Cardiac muscle cell (in vitro differentiated cells and primary cell): Measurements from ENCODE around the gene HIF1AN. TPM values are rescaled to one million over a fixed set of nuclear protein-coding genes. Genes with fewer than 3 reads are reported as not detected.

ENCODE experiments used
- DNase-seq, 2 donors: peaks; one replicate each; pipeline versions ENCODE4 v3.0.0 to v3.0.0-alpha.2; 2010 to 2017; ENCODE audit warnings: low read depth in 1 of 2, low spot score in 1 of 2
- H3K27ac ChIP-seq: fragments of 200-600 bp; sonication (generic); 2 replicates; pipeline ENCODE4 v1.5.1; 2016
- H3K27me3 ChIP-seq: fragments of 200-600 bp; sonication (generic); 2 replicates; pipeline ENCODE4 v1.6.0; 2016; ENCODE audit warnings: control low read depth
- H3K36me3 ChIP-seq: fragments of 200-600 bp; sonication (generic); 2 replicates; pipeline ENCODE4 v1.5.1; 2016; ENCODE audit warnings: control low read depth
- H3K4me1 ChIP-seq: fragments of 200-600 bp; sonication (generic); 2 replicates; pipeline ENCODE4 v1.8.1; 2017; ENCODE audit warnings: low read depth, mild to moderate bottlenecking, mixed run types
- H3K4me3 ChIP-seq: fragments of 200-600 bp; sonication (generic); 2 replicates; pipeline ENCODE4 v1.5.1; 2016; ENCODE audit warnings: mild to moderate bottlenecking
- H3K9me3 ChIP-seq: fragments of 200-600 bp; sonication (generic); 2 replicates; pipeline ENCODE4 v1.5.1; 2017; ENCODE audit warnings: low read depth, mild to moderate bottlenecking, control low read depth
- polyA plus RNA-seq: library from polyadenylated mRNA; unstranded; fragments of >200 nt; fragmentation: Nextera tagmentation; extraction: Ambion mirVana; gene quantifications from 2 replicates; pipeline ENCODE4 v1.2.1, GENCODE V29; 2016
- total RNA-seq: library from RNA; depleted of rRNA; stranded (reverse); fragments of >200 nt; gene quantifications from 2 replicates; pipeline ENCODE4 v1.2.3, GENCODE V29; 2016
- TF ChIP-seq, protein P1 (sequence below): IDR thresholded peaks from 2 replicates; pipeline ENCODE4 v1.5.1; 2012; ENCODE audit warnings: low read depth, mild to moderate bottlenecking, low read length

Gene HIF1AN
- total and polyA plus RNA-seq, 2 experiments from 2014 or later = 20.3 to 40.2 TPM

DNA sequence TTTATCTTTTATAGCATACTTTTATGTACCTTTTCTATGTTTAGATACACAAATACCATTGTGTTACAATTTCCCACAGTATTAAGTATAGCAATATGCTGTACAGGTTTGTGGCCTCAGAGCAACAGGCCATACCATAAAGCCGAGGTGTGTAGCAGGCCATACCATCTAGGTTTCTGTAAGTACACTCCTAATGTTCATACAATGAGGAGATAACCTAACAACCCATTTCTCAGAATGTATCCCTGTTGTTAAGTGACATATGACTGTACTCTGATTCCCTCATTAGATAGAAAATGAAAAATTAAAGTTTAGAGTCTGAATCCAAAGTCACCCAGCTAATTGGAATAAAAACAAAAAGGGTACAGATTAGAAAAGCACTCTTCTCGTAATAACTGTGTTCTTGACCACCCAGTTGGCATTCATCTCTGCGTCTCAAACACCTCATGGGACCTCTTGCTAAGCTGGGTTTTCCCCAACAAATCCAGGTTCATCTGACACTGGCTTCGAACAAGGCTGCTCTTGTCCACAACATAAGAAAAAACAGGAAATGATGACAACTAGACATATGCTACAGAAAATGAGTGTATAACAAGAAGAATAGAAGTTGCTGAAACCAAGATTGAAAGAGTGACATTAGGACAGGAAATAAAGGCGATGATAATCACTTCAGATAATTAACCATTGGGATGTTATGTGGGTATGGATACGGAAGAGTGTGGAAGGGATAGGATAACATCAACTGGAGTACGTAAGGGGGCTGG, 7.4 kb upstream of the HIF1AN start:
- peak in 1 of 2 donors; percentile 15 for DNase-seq
- TF ChIP-seq, protein P1, sequence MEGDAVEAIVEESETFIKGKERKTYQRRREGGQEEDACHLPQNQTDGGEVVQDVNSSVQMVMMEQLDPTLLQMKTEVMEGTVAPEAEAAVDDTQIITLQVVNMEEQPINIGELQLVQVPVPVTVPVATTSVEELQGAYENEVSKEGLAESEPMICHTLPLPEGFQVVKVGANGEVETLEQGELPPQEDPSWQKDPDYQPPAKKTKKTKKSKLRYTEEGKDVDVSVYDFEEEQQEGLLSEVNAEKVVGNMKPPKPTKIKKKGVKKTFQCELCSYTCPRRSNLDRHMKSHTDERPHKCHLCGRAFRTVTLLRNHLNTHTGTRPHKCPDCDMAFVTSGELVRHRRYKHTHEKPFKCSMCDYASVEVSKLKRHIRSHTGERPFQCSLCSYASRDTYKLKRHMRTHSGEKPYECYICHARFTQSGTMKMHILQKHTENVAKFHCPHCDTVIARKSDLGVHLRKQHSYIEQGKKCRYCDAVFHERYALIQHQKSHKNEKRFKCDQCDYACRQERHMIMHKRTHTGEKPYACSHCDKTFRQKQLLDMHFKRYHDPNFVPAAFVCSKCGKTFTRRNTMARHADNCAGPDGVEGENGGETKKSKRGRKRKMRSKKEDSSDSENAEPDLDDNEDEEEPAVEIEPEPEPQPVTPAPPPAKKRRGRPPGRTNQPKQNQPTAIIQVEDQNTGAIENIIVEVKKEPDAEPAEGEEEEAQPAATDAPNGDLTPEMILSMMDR = no peak
- Histone ChIP-seq H3K4me3 (peak overlapping the region; percentile 98), H3K9me3 (no peaks in the 10 kb centered on the region), H3K36me3 (peaks cover 27% of the 10 kb centered on the region), H3K27me3 (no peaks in the 10 kb centered on the region), H3K4me1 (peaks cover 7% of the 10 kb centered on the region), H3K27ac (no peak overlapping the region)

DNA sequence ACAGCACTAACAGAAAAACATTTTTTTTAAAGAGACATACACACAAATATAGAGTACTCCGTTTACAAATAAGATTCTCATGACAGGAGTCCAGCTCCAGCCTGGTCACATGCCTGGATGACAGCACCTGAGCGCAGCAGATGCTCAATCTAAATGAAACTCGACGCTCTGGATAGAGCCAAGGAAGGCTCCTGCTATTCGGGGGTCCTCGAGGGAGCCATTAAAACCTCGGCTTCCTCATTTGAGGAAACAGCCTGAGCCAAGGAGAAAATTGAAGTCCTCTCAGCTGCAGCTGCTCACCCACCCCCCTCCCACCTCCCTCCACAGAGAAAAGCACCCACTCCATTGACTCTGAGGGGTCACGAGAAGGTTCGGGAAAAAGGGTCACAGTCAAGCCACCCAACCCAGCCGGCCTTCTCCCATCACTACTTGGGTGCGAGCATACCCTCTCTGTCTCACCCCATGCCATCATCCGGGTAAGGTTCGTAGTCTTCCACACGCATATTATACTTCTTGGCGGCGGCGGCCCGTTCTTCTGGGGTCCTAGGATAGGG, 6.7 kb upstream of the HIF1AN start:
- Histone ChIP-seq H3K4me3 (peak overlapping the region; percentile 98), H3K36me3 (peaks cover 25% of the 10 kb centered on the region), H3K27ac (peak overlapping the region; percentile 17), H3K4me1 (peaks cover 7% of the 10 kb centered on the region), H3K27me3 (no peaks in the 10 kb centered on the region), H3K9me3 (no peaks in the 10 kb centered on the region)
- TF ChIP-seq, protein P1 = no peak
- DNase-seq = no peak

DNA sequence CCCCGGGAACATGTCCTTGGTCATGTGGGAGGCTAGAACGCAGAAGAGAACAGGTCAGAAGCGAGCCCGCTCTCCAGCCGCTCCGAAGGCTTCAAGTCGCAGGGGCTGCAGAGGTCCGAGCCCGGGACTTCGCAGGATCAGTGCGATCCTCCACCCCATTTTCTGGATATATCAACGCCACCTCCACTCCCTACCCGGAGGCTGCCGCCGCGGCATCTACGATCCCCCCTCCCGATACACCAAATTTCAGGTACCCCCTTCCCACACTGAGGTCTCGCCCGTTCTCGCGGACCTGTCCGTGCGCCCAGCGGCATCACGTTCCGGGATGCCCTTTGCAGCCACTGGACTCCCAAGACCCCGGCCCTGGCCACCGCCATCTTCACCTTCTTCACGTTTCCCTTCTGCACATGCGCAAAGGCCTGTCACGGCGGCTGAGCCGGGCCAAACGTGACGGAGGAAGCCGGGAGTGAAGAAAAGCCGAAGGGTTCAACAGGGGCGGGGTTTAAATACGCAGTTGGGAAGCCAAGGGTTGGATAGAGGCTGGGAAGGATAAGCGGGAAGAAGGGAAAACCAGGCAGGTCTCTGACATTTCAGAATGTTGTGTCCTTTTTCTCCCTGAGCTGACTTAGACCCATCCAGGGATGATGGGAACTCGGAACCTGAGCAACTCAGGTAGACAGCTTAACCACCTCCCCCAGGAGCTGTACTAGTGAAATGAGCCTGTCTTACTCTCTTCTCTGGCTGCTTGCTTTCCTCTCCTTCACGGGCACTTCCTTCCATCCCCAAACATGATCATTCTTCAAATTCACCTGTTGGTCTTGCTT, 6.1 kb upstream of the HIF1AN start, which contains the start of gene NDUFB8:
NDUFB8 (minus strand) TSS at position 397 of the 824 bp plus-strand sequence; CDS start at position 377, 20 bp downstream.
- peaks cover 7% of the 10 kb centered on the region for H3K4me1 ChIP-seq
- TF ChIP-seq, protein P1 = no peak
- H3K36me3 ChIP-seq = peaks cover 19% of the 10 kb centered on the region
- peak; percentile 89 to 90 for DNase-seq
- no peaks in the 10 kb centered on the region for H3K9me3 ChIP-seq
- peak within 1 kb of the TSS; percentile 98 for H3K4me3 ChIP-seq
- peak within 1 kb of the TSS; percentile 17 for H3K27ac ChIP-seq
- H3K27me3 ChIP-seq = no peaks in the 10 kb centered on the region

DNA sequence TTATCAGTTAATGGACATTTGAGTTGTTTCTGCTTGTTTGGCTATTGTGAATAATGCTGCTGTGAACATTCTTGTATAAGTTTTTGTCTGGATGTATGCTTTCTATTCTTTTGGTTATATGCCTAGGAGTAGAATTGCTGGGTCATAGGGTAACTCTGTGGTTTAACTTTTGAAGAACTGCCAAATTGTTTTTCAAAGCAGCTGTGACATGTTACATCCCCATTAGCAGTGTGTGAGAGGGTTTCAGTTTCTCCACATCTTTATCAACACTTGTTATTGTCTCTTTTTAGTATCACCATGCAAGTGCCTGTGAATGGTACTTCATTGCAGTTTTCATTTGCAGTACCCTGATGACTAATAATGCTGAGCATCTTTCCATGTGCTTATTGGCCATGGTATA, 4.0 kb upstream of the HIF1AN start:
- TF ChIP-seq, protein P1 = no peak
- DNase-seq = peak in 1 of 2 donors; percentile 33
- Histone ChIP-seq H3K4me1 (peaks cover 7% of the 10 kb centered on the region), H3K27ac (no peak overlapping the region), H3K9me3 (no peaks in the 10 kb centered on the region), H3K36me3 (peaks cover 4% of the 10 kb centered on the region), H3K4me3 (no peak overlapping the region), H3K27me3 (no peaks in the 10 kb centered on the region)

DNA sequence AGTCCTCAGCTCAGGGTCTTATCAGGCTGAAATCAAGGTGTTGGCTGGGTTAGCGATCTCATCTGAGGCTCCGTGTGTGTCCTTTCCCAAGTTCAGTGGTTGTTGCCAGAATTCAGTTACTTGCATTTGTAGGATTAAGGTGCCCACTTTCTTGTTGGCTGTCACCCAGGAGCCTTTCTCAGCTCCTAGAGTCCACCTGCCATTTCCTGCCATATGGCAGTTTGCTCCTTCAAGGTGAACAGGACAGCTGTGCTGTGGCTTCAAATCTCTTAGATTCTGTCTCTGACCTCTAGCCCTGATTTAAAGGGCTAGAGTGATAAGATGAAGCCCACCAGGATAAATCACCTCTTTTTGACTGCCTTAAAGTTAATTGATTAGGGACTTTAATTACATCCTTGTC, 1.0 kb upstream of the HIF1AN start:
- no peaks in the 10 kb centered on the region for H3K4me1 ChIP-seq
- H3K27ac ChIP-seq = no peak overlapping the region
- H3K9me3 ChIP-seq = no peaks in the 10 kb centered on the region
- TF ChIP-seq, protein P1 = no peak
- H3K4me3 ChIP-seq = no peak overlapping the region
- DNase-seq = no peak
- no peaks in the 10 kb centered on the region for H3K27me3 ChIP-seq
- peaks cover 6% of the 10 kb centered on the region for H3K36me3 ChIP-seq
